Stimulated activated CD4-positive, alpha-beta T cell treated with anti-CD3 and anti-CD28 coated beads, Interleukin-1b, Interleukin-23, amount 100 ng/mL, for 24 hours (primary cell): ENCODE data around the gene MAML3.
"Not testable (repeated sequence)": the region's sequence is repeated elsewhere in the genome, so short reads cannot be mapped to it uniquely, and the experiment has no call there.

Experiments
- DNase-seq, 4 experiments: peaks; one replicate each; pipeline ENCODE4 v3.0.0-alpha.2; 2020; ENCODE audit warnings: low read depth in 4 of 4, low spot score in 1 of 4

Gene MAML3

DNA sequence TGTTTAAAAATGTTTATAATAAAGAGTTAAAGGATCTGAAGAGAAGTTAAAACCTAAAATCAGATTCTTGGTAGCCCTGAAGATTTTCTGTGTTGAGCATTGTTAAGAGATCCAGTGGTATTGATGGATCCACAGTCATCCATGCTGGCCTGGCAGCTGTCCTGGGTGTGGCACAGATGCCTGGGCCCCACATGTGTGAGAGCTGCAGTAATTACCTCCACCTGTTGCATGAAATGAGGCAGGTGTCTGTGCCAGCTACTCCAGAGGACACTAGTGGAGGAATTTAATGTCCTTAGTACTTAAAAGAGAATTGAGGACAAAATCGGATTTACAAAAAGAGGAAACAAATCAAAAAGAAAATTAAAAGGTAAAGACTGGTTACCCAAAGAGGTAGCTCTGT, 444.3 kb downstream of the MAML3 start:
- no peak for DNase-seq

DNA sequence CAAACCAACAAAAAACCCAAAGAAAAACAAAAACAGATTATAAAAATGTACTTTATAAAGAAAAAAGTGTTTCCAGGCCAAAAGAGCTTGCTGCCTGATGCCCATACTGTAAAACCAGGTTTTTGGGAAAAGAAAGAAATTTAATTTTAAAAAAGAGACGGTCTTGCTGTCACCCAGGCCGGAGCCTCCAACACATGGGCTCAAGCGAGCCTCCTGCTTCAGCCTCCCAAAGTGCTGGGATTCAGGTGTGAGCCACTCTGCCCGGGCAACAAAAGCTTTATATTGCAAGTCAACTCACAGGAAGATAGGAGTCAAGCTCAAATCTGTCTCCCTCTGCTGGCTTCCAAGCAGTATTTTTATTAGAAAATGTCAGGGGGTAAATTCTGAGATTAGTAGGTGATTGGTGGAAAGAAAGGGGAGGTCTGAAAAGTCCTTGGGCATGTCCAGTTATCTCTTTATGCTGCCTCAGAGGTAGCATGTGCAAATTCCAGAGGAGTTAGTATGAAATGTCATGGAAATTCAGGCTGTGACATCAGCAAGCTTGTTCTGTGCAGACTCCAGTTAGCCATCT, 449.0 kb downstream of the MAML3 start:
- DNase-seq = no peak

DNA sequence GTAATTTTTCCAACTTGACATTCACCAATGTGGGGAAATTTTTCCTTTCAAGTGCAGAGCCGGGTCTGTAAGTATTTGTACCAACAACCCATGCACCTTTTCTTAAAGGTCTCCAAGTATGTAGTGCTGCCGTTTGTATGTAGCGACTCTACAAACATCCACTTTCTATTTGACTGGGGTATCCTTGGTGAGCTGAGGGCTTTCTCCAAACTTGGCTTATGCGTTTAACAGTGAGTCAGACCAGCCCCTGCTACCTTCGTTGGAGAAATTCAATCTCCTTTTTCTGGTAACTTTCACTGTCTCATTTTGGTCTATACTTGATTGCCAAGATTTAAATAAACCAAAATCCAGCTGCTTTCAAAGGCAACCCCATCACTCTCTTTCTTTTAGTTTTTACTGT, 453.4 kb downstream of the MAML3 start:
- DNase-seq = no peak

DNA sequence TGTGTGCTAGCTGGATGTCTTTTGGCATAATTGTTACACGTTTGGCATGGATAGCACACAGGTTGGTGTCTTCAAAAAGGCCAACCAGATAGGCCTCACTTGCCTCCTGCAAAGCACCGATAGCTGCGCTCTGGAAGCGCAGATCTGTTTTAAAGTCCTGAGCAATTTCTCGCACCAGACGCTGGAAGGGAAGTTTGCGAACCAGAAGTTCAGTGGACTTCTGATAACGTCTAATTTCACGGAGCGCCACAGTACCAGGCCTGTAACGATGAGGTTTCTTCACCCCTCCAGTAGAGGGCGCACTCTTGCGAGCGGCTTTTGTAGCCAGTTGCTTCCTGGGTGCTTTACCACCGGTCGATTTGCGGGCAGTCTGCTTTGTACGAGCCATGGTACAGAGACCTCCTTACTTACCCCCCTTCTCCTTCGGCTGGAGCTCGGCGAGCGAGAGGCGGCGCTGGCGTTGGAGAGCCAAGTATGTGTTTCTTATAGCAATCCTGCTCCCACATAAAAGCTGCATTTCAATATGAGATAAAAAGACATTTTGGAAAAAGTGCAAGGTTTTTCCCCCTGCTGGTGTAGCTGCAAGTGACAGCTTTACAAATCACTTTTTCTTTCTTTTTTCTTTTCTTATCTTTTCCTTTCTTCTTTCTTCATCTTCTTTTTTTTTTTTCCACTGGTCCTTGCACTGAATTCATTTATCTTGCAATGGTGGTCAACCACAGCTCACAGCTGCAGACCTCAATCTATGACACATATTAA, 455.6 kb downstream of the MAML3 start:
- not testable (repeated sequence) for DNase-seq

DNA sequence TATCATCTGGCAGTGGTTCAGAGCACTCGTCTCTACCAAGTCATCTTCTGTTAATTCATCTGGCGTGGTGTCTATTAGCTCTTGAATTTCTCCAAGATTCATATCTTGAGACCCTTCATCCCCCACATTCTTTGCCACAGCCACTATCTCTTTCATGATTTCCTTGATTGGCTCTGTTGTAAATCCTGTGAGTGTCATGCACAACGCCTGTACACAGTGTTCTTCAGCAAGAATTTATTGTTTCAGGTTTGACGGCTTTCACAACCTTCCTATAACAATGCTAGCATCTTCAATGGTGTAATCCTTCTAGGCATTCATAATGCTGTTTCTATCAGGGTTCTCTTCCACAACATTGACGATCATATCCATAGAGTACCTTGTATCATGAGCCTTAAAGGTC, 457.5 kb downstream of the MAML3 start:
- no peak for DNase-seq

DNA sequence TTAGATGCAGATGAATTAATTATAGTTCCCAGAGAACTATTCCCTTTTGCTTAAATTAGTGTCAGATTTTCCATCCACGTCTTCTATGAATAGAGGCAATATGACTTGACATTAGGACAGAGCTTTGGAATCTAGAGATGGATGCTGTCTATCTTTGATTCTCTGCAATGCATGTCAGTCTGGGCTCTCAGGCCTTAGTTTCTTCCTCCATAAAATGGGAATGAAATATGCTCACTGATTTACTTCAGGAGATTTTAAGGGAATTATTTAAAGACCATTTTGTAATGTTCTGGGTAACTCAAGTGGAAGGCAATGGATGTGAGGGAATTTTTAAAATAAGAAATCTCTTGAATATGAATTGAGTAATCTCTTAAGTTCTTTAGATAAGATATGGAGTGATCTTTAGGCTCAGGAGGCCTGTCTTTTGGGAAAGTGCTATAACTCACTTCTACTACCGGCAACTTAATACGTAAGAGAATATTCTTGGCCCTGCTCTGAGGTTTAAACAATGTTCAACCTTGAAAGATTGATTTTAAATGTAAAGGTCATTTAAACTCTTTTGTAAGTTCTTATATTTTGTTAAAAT, 459.4 kb downstream of the MAML3 start:
- no peak for DNase-seq

DNA sequence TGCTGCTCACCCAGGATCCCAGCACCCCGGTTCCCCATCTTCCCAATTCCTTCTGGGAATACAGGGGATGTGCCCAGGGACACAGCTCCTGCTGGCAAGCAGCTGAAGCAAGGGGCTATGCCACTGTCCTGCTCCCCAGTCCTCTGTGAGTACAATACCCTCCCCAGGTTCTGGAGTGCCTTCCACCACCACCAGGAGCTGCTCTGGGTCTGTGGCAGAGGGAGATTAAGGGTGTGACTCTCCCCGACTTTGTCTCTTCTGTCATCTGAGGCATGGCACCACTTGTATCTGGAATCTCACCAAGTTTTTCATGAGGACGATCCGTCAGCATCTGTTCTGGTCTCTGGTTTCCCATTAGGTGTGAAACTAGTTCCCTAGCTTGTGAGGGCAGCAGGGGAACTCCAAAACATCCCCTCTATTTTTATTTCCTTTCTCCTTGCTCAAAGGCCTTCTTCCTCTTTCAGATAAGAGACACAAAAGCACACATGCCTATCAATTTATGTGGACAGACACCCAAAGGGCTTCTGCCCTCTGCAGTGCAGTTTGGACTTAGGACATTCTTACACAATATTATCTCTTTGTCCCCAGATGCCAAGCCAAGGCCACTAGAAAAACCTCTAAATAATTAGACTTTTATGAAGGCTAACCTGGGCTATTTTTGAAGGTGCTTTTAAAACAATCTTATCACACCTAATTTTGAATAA, 461.5 kb downstream of the MAML3 start:
- DNase-seq = no peak

DNA sequence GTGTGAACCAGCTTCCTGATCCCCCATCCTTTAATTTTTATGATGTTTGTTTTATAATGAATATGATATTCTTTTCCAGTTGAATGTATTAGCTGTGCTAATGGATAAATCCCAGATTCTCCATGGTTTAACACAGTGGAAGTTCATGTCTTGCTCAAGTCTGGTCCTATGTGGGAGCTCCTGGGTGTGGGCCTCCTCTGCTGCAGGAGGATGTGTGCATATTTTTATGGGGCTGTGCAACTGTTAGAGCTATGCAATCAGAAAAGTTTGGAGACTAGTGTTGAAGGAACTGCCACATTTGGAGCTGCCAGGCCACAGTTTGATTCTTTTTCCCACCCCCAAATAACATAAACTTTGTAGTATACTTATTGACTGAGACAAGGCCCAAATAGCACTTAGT, 463.6 kb downstream of the MAML3 start:
- no peak for DNase-seq

DNA sequence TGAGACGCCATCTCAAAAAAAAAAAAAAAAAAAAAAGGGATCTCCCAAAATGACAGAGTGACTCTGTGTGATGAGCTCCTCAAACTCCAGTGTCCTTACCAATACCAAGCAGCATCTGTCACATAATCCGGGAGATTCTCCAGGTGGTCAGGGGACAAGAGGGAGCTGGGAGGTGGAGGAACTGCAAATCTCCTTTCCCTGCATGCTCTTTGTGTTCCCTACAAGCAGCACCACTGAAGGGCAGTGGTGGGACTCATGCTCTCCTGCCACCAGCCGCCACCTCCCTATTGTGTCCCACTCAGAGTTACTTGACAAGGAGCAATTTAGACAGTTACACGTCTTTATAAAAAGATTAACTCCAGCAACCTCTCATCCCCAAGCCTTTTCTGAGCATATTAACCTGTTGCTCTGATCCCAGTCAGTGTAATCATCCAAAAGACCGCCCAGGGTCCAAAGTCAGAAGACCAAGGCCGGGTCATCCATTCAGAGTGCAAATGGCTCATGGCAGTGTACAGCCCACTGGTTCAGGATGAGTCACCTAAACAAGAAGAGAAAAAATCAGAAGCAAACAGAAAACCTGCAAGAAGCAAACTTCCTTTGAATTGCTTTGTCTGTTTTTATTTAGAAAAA, 464.8 kb downstream of the MAML3 start:
- DNase-seq = no peak

DNA sequence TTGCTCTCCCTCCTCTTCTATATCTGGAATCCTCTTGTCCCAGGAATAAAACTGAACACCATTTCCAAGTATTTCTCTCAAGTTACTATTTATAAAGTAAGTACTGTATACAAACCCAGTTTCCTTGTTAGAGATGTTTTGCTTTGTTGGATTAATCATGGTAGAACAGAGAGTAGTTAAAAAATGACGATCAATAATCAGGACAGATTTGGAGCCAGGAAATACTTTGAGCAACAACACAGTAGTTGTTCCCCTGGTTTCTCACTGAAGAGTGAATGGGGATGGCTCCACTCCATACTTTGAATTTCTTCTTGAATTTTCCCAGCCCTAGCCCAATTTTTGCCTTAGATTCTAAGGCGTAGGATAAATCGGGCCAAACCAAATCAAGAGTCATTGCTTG, 467.0 kb downstream of the MAML3 start:
- DNase-seq = no peak

DNA sequence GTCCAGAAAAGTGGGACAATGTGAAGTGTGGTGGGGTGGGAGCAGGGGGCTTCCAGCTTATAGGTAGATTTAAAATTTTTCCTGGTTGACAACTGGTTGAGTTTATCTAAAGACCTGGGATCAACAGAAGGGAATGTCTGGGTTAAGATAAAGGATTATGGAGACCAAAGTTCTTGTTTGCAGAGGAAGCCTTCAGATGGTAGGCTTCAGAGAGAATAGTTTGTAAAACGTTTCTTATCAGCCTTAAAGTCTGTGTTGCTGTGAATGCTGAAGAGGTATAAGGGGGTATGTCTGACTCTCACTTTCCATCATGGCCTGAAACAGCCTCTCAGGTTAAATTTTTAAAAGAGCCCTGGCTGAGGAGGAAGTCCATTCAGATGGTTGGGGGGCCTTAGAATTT, 467.9 kb downstream of the MAML3 start:
- no peak for DNase-seq

DNA sequence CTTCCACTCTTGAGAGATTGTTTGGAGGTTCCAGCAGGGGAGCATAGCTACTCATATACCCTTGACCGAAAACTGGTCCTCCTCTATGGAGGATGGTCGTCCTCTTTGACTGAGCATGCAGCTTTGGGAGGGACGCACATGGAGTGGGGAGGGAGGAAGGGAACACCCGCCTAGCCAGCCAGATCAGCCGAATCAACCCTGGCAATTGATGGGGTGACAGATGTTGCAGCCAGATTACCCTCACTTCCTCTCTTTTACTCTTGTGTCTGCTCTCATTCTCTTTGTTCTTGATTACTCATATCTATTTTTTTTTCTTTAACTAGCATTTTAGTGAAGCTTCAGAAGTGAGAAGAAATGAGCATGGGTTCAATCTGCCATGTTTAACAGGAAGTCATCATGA, 468.8 kb downstream of the MAML3 start:
- DNase-seq = no peak

DNA sequence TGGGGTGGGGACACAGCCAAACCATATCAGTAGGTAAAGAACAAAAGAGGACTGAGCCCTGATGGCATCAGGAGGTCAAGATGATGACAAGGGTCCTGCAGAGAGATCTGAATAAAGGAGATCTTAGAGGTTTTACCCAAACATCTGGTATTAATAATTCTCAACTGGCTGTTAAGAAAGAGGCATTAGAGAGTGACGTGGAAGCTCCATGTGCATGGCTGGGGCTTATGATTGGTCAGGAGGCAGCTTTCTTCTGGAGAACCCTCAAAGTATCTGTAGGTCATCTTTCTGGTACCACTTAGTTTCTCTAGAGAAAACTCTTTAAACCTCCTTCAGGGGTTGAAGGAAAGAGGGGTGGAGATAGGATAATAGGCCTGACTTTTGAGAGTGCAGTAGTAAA, 469.6 kb downstream of the MAML3 start:
- DNase-seq = no peak

DNA sequence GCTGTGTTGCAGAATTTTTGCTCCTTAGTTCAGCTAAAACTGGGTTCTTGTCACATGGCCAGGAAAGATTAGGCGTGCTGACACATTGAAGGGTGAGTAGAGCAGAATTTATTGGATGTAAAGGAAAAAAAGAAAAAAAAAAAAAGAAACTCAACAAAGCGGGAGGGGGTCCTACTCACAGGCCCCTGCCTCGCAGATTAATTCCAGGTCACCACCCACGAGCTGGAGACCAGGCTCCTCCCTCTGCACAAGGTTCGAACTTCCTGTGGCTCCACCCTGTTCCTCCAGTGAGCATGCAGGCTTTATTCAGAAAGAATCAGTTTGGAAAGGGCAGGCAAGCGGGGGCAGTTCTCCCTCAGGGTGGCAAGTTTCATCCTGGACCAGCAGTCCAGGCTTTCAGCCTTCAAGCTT, 471.2 kb downstream of the MAML3 start:
- no peak for DNase-seq

DNA sequence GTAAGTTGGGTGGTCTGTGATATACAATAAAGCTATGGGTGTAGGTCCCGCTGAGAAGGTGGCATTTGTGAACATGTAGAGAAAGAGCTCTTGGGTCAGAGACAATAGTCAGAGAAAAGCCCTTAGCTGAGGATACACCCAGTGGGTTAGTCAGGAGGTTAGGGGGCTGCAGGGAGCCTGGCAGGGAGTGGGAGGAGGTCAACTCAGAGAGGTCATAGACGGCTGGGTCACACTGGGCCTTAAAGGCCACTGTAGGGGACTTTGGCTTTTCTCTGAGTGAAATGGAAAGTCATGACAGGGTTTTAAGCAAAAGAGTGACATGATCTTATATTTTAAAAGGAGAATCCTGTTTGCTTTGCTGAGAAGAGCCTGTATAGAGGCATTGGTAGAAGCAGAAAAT, 471.7 kb downstream of the MAML3 start:
- no peak for DNase-seq

DNA sequence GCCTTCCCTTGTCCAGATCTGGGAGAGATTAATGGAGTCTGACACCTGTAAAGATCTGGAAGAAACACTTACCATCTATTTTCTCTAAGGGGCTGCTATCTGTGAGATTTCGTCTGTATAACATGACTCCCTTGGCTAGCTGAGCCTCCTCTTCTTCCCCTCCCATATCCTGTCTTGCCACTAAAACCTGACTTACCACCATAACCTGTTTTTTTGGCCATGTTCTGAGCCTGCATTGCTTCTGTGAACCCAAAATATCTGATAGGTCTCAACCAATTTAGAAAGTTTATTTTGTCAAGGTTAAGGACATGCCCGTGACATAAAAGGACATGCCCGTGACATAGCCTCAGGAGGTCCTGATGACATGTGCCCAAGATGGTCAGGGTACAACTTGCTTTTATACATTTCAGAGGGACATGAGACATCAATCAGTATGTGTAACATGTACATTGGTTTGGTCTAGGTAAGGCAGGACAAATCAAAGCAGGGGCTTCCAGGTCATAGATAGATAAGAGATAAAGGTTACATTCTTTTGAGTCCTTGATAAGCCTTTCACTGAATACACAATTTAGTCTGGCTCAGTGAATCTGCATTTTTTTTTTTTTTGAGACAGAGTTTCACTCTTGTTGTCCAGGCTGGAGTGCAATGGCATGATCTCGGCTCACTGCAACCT, 476.9 kb downstream of the MAML3 start:
- no peak for DNase-seq

DNA sequence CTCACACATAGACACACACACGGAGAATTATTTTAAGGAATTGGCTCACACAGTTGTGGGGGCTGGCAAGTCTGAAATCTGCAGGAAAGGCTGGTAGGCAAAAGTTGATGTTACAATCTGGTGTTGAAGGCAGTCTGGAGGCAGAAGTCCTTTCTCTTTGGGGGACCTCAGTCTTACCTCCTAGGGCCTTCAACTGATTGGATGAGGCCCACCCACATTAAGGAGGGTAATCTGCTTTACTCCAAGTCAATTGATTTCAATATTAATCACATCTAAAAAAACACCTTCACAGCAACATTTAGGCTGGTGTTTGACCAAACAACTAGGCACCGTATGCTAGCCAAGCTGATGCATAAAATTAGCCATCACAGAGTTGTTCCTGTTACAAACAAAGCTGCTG, 477.6 kb downstream of the MAML3 start:
- no peak for DNase-seq

DNA sequence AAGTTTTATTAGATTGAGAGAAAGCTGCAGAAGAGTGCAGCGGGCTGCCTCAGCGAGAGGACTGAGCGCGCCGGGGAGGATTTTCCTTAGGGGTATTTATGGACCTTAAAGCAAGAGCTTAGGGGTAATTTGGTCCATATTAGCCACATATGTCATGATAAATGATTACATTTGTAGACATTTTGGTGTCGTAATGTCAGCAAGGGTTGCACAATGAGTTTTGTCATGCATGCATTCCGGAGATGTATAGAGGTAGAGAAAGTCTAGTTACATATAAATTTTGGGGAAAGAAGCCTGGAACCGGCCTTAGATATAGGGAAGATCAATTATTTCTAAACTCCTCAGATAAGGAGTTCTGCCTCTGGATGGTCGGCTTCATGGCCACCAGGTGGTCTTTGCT, 478.3 kb downstream of the MAML3 start:
- DNase-seq = no peak

DNA sequence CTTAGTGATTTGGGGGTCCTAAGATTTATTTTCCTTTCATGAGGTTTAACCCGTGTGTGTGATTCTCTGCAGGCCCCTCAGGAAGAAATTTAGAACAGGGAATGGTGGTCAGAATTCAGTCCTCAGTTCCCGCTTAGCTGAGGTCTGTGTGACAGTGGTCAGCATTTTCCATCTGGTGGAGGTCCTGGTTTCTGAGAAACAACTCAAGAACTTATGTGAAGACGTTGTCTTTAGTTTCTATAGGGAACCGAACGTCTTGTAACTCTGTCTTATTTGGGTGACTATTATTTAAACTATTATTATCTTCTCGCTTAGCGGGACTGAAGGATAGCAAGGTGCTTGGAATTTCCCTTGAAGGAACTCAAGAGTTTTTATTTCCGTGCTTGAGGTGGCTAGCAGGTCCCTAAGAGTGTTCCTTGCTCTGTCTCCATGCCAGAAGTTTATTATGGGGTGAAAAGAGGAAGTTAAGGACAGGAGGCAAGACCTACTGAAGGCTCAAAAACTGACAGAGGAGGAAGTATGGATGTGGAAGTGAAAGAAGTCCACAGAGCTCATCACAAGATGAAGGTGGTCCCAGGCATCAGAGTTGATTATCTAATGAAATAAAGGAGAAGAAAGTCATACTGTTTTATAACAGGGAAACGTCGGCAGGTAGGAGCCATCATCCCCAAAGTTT, 479.0 kb downstream of the MAML3 start:
- no peak for DNase-seq

DNA sequence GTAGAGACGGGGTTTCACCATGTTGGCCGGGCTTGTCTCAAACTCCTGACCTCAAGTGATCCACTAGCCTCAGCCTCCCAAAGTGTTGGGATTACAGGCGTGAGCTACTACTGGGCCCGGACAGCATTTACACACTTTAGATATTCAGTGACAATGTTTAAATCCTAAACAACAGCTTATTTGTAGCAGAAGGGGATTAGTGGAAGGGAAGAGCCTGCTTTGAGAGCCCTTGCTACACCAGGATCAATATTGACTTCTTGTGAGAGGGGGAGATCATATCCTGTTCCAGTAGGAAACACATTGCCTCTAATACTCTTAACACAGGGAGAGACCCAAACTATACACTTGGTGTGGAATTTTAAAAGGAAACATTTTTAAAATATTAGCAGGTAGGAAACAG, 481.3 kb downstream of the MAML3 start:
- DNase-seq = no peak

DNA sequence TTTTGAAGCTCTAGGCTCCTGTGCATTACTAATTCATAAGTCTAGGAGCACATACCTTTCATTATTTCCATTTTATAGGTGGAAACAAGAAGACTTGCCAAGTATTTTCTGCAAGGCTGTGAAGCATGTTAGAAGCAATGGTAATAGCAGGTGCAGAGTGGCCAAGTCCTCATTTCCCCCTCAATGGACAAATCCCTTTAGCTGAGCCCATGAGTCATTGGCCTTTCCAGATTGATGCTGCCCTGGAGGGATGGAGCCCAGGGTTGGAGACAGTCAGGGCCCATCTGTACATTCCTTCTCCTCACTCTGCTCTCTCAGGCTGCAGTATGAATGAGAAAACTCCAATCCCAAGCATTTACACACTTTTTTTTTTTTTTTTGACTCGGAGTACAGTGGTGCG, 481.8 kb downstream of the MAML3 start:
- no peak for DNase-seq
